ENCODE data around the gene AGER.
"Not testable (repeated sequence)": the region's sequence is repeated elsewhere in the genome, so short reads cannot be mapped to it uniquely, and the experiment has no call there.

AGER gene

GRCh38 chr6:32212076-32212760 lies 28.2 kb upstream of the AGER start:
- no peak overlapping the region for H3K4me3 ChIP-seq (ENCODE audit: low read depth, low read length)
- TF ChIP-seq CTCF (IDR thresholded peaks at IDR 0.05; ENCODE audit: borderline replicate concordance, insufficient read depth, low read depth, low read length), result no peak

- not testable (repeated sequence) for H3K4me3 ChIP-seq (ENCODE audit: low read depth, low read length)
Observed at GRCh38 chr6:32211432-32211831, 27.4 kb upstream of the AGER start.

GRCh38 chr6:32210191-32210601 lies 26.1 kb upstream of the AGER start:
- H3K4me3 ChIP-seq (ENCODE audit: low read depth, low read length), result no peak overlapping the region
- TF ChIP-seq CTCF (IDR thresholded peaks at IDR 0.05; ENCODE audit: borderline replicate concordance, insufficient read depth, low read depth, low read length), result no peak

GRCh38 chr6:32208996-32209395 lies 24.9 kb upstream of the AGER start:
- no peak for TF ChIP-seq CTCF (IDR thresholded peaks at IDR 0.05; ENCODE audit: borderline replicate concordance, insufficient read depth, low read depth, low read length)
- no peak overlapping the region for H3K4me3 ChIP-seq (ENCODE audit: low read depth, low read length)

GRCh38 chr6:32204268-32204715 lies 20.2 kb upstream of the AGER start:
- no peak for TF ChIP-seq CTCF (IDR thresholded peaks at IDR 0.05; ENCODE audit: borderline replicate concordance, insufficient read depth, low read depth, low read length)

GRCh38 chr6:32203426-32204267 lies 19.6 kb upstream of the AGER start:
- no peak for TF ChIP-seq CTCF (IDR thresholded peaks at IDR 0.05; ENCODE audit: borderline replicate concordance, insufficient read depth, low read depth, low read length)
- no peak overlapping the region for H3K4me3 ChIP-seq (ENCODE audit: low read depth, low read length)

More at GRCh38 chr6:32204268-32204715, 20.2 kb upstream of the AGER start:
- H3K4me3 ChIP-seq (ENCODE audit: low read depth, low read length), result no peak overlapping the region

- TF ChIP-seq CTCF (IDR thresholded peaks at IDR 0.05; ENCODE audit: borderline replicate concordance, insufficient read depth, low read depth, low read length), result no peak
Observed at GRCh38 chr6:32202186-32202585, 18.1 kb upstream of the AGER start.

More at GRCh38 chr6:32202186-32202585, 18.1 kb upstream of the AGER start:
- H3K4me3 ChIP-seq (ENCODE audit: low read depth, low read length), result no peak overlapping the region

Measured in GM12875 (cell line).